OCI-M1 (cell line): ENCODE results near the gene NRDC.
"Not testable (repeated sequence)": the region's sequence is repeated elsewhere in the genome, so short reads cannot be mapped to it uniquely, and the experiment has no call there.

ENCODE experiments used
- DNase-seq: peaks from one replicate; lab custom pipeline; 2025; lab: John Stamatoyannopoulos, UW

Gene NRDC

GRCh38 chr1:51897699-51898031, 19.1 kb upstream of the NRDC start:
- DNase-seq: no peak

DNA sequence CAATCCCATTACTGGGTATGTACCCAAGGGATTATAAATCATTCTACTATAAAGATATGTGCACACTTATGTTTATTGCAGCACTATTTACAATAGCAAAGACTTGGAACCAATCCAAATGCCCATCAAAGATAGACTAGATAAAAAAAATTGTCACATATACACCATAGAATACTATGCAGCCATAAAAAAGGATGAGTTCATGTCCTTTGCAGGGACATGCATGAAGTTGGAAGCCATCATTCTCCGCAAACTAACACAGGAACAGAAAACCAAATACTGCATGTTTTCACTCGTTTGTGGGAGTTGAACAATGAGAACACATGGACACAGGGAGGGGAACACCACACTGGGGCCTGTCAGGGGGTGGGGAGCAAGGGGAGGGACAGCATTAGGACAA, 16.2 kb upstream of the NRDC start:
- DNase-seq: not testable (repeated sequence)

DNA sequence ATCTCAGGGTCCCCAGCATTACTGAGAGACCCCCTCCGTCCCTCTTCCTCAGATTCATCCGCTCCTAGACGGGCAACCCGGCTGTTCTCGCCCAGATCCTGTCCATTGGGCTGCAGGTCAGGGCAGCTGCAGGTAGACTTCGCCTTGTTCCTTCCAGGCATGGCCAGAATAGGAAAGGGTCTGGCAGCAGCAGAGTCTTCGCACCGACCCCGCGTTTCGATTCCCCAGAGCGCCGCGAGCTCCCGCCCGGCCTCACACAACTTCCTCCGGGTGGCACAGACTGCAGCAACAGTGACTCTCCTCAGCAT, 265 bp downstream of the NRDC start:
- DNase-seq: no peak

DNA sequence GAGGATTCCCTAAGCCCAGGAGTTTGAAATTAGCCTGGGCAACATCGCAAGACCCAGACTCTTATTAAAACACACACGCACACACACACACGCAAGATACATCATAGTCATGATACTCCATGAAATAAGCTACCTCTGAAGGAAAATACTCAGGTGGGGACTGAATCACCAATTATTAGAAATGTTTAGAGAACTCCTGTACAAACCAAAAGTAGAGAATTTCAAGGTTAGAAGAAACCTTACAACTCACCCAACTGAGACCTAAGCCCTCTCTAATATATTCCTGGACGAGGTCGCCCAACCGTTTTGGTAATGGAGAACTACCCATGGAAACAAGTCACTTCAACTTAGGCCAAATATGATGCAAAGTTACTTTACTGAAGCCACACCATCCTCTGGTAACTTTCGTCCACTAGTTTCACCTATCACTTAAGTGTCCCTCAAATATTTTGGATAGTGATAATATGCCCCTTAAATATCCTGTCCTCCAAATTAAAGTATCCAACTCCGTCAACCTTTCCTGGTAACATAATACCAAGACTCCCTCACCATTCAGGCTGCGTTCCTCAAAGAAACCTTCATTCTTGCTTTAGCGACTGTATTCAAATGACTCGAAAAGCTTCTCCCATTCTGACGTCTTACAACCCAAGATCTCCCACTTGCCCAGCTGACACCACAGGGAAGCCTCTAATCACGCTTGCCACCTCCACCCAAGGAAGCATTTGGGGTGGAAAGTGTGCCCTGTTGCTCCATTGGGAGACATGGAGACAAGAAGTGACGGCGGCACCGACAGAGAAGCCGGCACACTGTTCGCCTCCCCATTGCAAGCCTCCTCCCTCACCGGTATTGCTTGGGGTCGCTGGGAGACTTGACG, 856 bp downstream of the NRDC start:
- peak; percentile 77 for DNase-seq

- DNase-seq: no peak
Observed at GRCh38 chr1:51875836-51876235, 2.7 kb downstream of the NRDC start.

- DNase-seq: peak; percentile 67
Observed at GRCh38 chr1:51875291-51875772, 3.2 kb downstream of the NRDC start.

DNA sequence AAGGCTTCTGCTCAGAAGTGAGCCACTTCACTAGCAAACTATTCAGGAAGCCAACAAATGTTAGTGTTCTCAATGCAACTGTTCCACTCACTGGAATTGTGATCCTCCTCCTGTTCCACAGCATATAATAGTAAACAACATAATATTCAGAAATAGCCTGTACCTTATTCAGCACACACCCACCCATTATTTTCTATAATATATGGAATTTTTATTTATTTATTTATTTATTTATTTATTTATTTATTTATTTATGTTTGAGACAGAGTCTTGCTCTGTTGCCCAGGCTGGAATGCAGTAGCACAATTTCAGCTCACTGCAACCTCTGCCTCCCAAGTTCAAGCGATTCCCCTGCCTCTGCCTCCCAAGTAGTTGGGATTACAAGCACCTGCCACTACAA, 5.3 kb downstream of the NRDC start:
- DNase-seq: not testable (repeated sequence)

- no peak for DNase-seq
Observed at GRCh38 chr1:51871351-51871975, 7.1 kb downstream of the NRDC start.

- no peak for DNase-seq
Observed at GRCh38 chr1:51870603-51871350, 7.8 kb downstream of the NRDC start.

GRCh38 chr1:51867479-51868232, 10.9 kb downstream of the NRDC start:
- DNase-seq: no peak

DNA sequence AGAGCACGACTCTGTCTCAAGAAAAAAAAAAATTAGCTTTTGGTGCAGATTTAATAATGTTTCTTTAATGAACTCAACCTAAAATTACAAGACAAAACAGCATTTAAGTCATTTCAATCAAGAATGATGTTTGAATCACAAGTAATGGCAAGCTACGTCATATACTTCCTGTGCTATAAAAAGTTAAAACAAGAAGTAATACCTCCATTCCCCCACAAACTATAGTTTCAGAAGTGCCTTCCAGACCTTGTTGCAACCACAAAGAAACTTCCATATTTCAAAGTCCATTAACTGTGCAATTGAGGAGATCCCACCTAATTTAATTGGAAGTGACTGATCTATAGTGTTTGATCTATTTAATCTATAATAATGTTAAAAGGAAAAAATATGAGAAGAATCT, 15.1 kb downstream of the NRDC start:
- no peak for DNase-seq

GRCh38 chr1:51861669-51862068, 16.9 kb downstream of the NRDC start:
- no peak for DNase-seq

DNA sequence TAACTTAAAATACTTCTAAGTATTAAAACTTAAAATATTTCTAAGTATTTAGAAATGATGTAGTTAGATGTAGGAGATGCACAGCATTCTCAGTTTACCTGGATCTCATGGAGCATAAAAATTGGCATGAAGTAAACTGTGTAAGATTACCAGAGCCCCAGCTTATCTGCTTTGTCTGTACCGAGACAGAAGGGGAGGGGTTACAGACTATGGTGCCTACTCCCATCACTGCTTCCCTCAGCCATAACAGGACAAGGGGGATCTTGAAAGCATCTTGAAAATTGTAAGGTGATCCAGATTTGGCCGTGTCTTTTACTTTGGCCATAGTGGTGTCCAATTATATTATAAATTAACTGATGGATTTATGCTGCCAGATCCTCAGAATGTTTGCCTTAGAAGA, 18.8 kb downstream of the NRDC start:
- no peak for DNase-seq

- no peak for DNase-seq
Observed at GRCh38 chr1:51859333-51859732, 19.2 kb downstream of the NRDC start.

- no peak for DNase-seq
Observed at GRCh38 chr1:51858892-51859291, 19.6 kb downstream of the NRDC start.

- DNase-seq: no peak
Observed at GRCh38 chr1:51856745-51857144, 21.8 kb downstream of the NRDC start.

- no peak for DNase-seq
Observed at GRCh38 chr1:51855624-51856023, 22.9 kb downstream of the NRDC start.

- no peak for DNase-seq
Observed at GRCh38 chr1:51853360-51853759, 25.2 kb downstream of the NRDC start.

DNA sequence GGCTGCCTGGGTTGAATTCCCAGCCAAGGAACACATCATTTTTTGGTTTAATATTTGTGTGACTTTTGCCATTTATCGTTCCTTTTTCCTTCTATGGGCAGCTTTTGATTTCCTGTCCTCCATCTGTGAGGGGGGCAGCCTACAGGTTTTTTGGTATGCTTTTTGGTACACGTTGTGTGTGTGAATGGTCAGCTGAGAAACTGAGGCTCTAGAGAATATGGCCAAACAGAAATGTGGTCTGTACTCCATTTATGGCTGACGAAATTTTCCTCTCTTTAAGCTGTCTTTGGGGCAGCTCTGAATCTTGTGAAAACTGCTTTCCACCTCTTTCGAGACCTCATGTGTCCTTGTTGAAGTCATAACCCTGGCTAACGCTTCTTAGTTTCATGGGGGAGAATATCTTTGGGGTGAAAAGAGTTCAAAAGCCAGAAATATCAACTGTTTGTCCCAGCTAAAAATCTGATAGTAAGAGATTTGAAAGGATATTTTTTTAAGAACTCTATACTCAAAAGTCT, 26.6 kb downstream of the NRDC start:
- peak; percentile 29 for DNase-seq

DNA sequence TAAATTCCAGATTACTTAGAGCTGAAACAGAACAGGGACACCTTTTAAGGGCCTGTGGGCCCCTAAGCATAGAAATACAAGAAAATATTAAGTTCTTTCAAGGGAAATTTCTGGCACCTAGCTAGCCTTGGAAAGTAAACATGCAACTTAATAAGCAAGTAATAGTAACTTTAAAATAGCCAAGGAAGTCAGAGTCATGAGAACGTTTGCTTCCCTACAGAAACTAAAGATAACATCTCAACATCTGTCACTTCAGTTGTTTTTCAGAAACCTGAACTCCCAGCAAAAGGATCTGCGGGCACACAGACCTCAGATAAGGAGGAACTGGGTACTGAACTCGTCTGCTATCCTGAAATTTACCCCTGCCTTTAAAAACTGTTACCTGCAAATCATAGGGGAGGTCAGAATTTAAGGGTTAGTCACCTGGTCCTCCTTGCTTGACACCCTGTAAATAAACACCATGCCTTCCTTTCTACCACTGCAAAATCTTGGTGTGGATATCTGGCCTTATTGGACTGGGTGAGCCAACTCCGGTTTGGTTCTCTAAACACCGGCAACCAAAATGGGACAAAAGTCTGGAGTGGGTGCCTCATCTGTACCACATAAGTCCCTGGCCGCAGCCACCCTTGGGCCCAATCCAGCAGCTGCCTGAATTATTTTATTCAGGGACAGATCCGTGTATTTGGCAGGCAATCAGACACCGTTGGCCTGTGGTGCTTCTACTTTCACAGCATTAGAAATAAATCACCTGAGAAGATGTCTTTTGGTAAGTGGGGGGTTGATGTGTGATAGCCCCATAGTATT, 27.9 kb downstream of the NRDC start:
- peak; percentile 90 for DNase-seq

DNA sequence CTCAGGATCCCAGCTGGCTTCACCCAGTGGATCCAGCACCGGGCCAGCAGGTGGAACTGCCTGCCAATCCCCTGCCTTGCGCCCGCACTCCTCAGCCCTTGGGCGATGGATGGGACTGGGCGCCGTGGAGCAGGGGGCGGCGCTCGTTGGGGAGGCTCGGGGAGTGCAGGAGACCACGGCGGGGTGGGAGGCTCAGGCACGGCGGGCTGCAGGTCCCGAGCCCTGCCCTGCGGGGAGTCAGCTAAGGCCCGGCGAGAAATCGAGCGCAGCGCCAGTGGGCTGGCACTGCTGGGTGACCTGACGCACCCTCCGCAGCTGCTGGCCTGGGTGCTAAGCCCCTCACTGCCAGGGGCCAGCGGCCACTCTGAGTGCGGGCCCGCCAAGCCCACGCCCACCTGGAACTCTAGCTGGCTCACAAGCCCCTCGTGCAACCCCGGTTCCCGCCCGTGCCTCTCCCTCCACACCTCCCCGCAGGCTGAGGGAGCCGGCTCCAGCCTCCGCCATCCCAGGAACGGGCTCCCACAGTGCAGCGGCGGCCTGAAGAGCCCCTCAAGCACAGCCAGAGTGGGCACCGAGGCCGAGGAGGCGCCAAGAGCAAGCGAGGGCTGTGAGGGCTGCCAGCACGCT, 31.1 kb downstream of the NRDC start:
- DNase-seq: no peak
